Measurements from ENCODE around the gene RAB3IP.

RAB3IP gene

GRCh38 chr12:69703146-69703642, 35.5 kb upstream of the RAB3IP start:
- H3K27me3 ChIP-seq (ENCODE audit: insufficient read depth, insufficient read length) = no peaks in the 10 kb centered on the region
- H3K36me3 ChIP-seq (ENCODE audit: insufficient read depth, insufficient read length, low read length) = no peaks in the 10 kb centered on the region
- no peak for TF ChIP-seq SUZ12 (IDR thresholded peaks at IDR 0.05; ENCODE audit: extremely low read depth, insufficient read depth, insufficient read length)
- no peak for TF ChIP-seq ZNF274 (IDR thresholded peaks at IDR 0.05; ENCODE audit: low read depth, low read length)
- no peak for TF ChIP-seq YY1 (IDR thresholded peaks at IDR 0.05; ENCODE audit: insufficient read depth, insufficient read length)
- no peak for DNase-seq (ENCODE audit: low read depth, low spot score)
- H3K9me3 ChIP-seq (ENCODE audit: insufficient read depth, low read length) = no peaks in the 10 kb centered on the region
- no peaks in the 10 kb centered on the region for H3K4me1 ChIP-seq (ENCODE audit: insufficient read depth, insufficient read length)
- no peak overlapping the region for H3K4me3 ChIP-seq (ENCODE audit: insufficient read length, low read depth)
- H3K9ac ChIP-seq (ENCODE audit: insufficient read length, low read depth) = no peak overlapping the region

GRCh38 chr12:69704357-69704756, 34.3 kb upstream of the RAB3IP start:
- Histone ChIP-seq H3K9me3 (ENCODE audit: insufficient read depth, low read length) (no peaks in the 10 kb centered on the region), H3K9ac (ENCODE audit: insufficient read length, low read depth) (no peak overlapping the region), H3K4me1 (ENCODE audit: insufficient read depth, insufficient read length) (no peaks in the 10 kb centered on the region), H3K36me3 (ENCODE audit: insufficient read depth, insufficient read length, low read length) (no peaks in the 10 kb centered on the region), H3K4me3 (ENCODE audit: insufficient read length, low read depth) (no peak overlapping the region), H3K27me3 (ENCODE audit: insufficient read depth, insufficient read length) (no peaks in the 10 kb centered on the region)
- TF ChIP-seq ZNF274 (IDR thresholded peaks at IDR 0.05; ENCODE audit: low read depth, low read length) = no peak
- no peak for TF ChIP-seq SUZ12 (IDR thresholded peaks at IDR 0.05; ENCODE audit: extremely low read depth, insufficient read depth, insufficient read length)
- no peak for TF ChIP-seq YY1 (IDR thresholded peaks at IDR 0.05; ENCODE audit: insufficient read depth, insufficient read length)
- no peak for DNase-seq (ENCODE audit: low read depth, low spot score)

- H3K27me3 ChIP-seq (ENCODE audit: insufficient read depth, insufficient read length) = no peaks in the 10 kb centered on the region
- no peak overlapping the region for H3K9ac ChIP-seq (ENCODE audit: insufficient read length, low read depth)
- no peaks in the 10 kb centered on the region for H3K36me3 ChIP-seq (ENCODE audit: insufficient read depth, insufficient read length, low read length)
- no peaks in the 10 kb centered on the region for H3K4me1 ChIP-seq (ENCODE audit: insufficient read depth, insufficient read length)
- no peaks in the 10 kb centered on the region for H3K9me3 ChIP-seq (ENCODE audit: insufficient read depth, low read length)
- no peak for TF ChIP-seq SUZ12 (IDR thresholded peaks at IDR 0.05; ENCODE audit: extremely low read depth, insufficient read depth, insufficient read length)
- TF ChIP-seq YY1 (IDR thresholded peaks at IDR 0.05; ENCODE audit: insufficient read depth, insufficient read length) = no peak
- TF ChIP-seq ZNF274 (IDR thresholded peaks at IDR 0.05; ENCODE audit: low read depth, low read length) = no peak
- no peak overlapping the region for H3K4me3 ChIP-seq (ENCODE audit: insufficient read length, low read depth)
- no peak for DNase-seq (ENCODE audit: low read depth, low spot score)
Measured at GRCh38 chr12:69708649-69709048, 30.0 kb upstream of the RAB3IP start.

GRCh38 chr12:69712826-69713225, 25.8 kb upstream of the RAB3IP start:
- no peak for TF ChIP-seq ZNF274 (IDR thresholded peaks at IDR 0.05; ENCODE audit: low read depth, low read length)
- no peak for TF ChIP-seq YY1 (IDR thresholded peaks at IDR 0.05; ENCODE audit: insufficient read depth, insufficient read length)
- no peak for TF ChIP-seq SUZ12 (IDR thresholded peaks at IDR 0.05; ENCODE audit: extremely low read depth, insufficient read depth, insufficient read length)
- H3K4me1 ChIP-seq (ENCODE audit: insufficient read depth, insufficient read length) = no peaks in the 10 kb centered on the region
- DNase-seq (ENCODE audit: low read depth, low spot score) = no peak
- no peak overlapping the region for H3K4me3 ChIP-seq (ENCODE audit: insufficient read length, low read depth)
- no peaks in the 10 kb centered on the region for H3K9me3 ChIP-seq (ENCODE audit: insufficient read depth, low read length)
- H3K9ac ChIP-seq (ENCODE audit: insufficient read length, low read depth) = no peak overlapping the region
- H3K27me3 ChIP-seq (ENCODE audit: insufficient read depth, insufficient read length) = no peaks in the 10 kb centered on the region
- H3K36me3 ChIP-seq (ENCODE audit: insufficient read depth, insufficient read length, low read length) = no peaks in the 10 kb centered on the region

GRCh38 chr12:69714542-69714941, 24.1 kb upstream of the RAB3IP start:
- DNase-seq (ENCODE audit: low read depth, low spot score) = no peak
- H3K4me3 ChIP-seq (ENCODE audit: insufficient read length, low read depth) = no peak overlapping the region
- no peak for TF ChIP-seq ZNF274 (IDR thresholded peaks at IDR 0.05; ENCODE audit: low read depth, low read length)
- TF ChIP-seq YY1 (IDR thresholded peaks at IDR 0.05; ENCODE audit: insufficient read depth, insufficient read length) = no peak
- no peak for TF ChIP-seq SUZ12 (IDR thresholded peaks at IDR 0.05; ENCODE audit: extremely low read depth, insufficient read depth, insufficient read length)
- no peaks in the 10 kb centered on the region for H3K4me1 ChIP-seq (ENCODE audit: insufficient read depth, insufficient read length)
- no peak overlapping the region for H3K9ac ChIP-seq (ENCODE audit: insufficient read length, low read depth)
- no peaks in the 10 kb centered on the region for H3K9me3 ChIP-seq (ENCODE audit: insufficient read depth, low read length)
- H3K36me3 ChIP-seq (ENCODE audit: insufficient read depth, insufficient read length, low read length) = no peaks in the 10 kb centered on the region
- H3K27me3 ChIP-seq (ENCODE audit: insufficient read depth, insufficient read length) = no peaks in the 10 kb centered on the region

- TF ChIP-seq YY1 (IDR thresholded peaks at IDR 0.05; ENCODE audit: insufficient read depth, insufficient read length) (no peak), SUZ12 (IDR thresholded peaks at IDR 0.05; ENCODE audit: extremely low read depth, insufficient read depth, insufficient read length) (no peak), ZNF274 (IDR thresholded peaks at IDR 0.05; ENCODE audit: low read depth, low read length) (no peak)
- Histone ChIP-seq H3K4me3 (ENCODE audit: insufficient read length, low read depth) (no peak overlapping the region), H3K9me3 (ENCODE audit: insufficient read depth, low read length) (no peaks in the 10 kb centered on the region), H3K27me3 (ENCODE audit: insufficient read depth, insufficient read length) (no peaks in the 10 kb centered on the region), H3K9ac (ENCODE audit: insufficient read length, low read depth) (no peak overlapping the region), H3K4me1 (ENCODE audit: insufficient read depth, insufficient read length) (no peaks in the 10 kb centered on the region), H3K36me3 (ENCODE audit: insufficient read depth, insufficient read length, low read length) (no peaks in the 10 kb centered on the region)
- DNase-seq (ENCODE audit: low read depth, low spot score) = no peak
Measured at GRCh38 chr12:69719336-69720316, 19.0 kb upstream of the RAB3IP start.

GRCh38 chr12:69720750-69721149, 17.9 kb upstream of the RAB3IP start:
- H3K27me3 ChIP-seq (ENCODE audit: insufficient read depth, insufficient read length) = no peaks in the 10 kb centered on the region
- H3K4me1 ChIP-seq (ENCODE audit: insufficient read depth, insufficient read length) = no peaks in the 10 kb centered on the region
- no peak overlapping the region for H3K4me3 ChIP-seq (ENCODE audit: insufficient read length, low read depth)
- TF ChIP-seq SUZ12 (IDR thresholded peaks at IDR 0.05; ENCODE audit: extremely low read depth, insufficient read depth, insufficient read length) (no peak), ZNF274 (IDR thresholded peaks at IDR 0.05; ENCODE audit: low read depth, low read length) (no peak), YY1 (IDR thresholded peaks at IDR 0.05; ENCODE audit: insufficient read depth, insufficient read length) (no peak)
- H3K9ac ChIP-seq (ENCODE audit: insufficient read length, low read depth) = no peak overlapping the region
- DNase-seq (ENCODE audit: low read depth, low spot score) = no peak
- no peaks in the 10 kb centered on the region for H3K9me3 ChIP-seq (ENCODE audit: insufficient read depth, low read length)
- H3K36me3 ChIP-seq (ENCODE audit: insufficient read depth, insufficient read length, low read length) = no peaks in the 10 kb centered on the region

Data from NT2/D1 (cell line).